Activated T-cell treated with anti-CD3 and anti-CD28 coated beads, Interleukin-2, amount 50 U/mL, for 24 hours (primary cell): ENCODE measurements around the gene HOXB5.

Source experiments
- DNase-seq: peaks from one replicate; pipeline ENCODE4 v3.0.0-alpha.2; 2020
- H3K27ac Mint-ChIP-seq: 2 replicates; pipeline ENCODE4 v1.8.0; 2020; ENCODE audit warnings: mild to moderate bottlenecking, mixed read lengths
- H3K27me3 Mint-ChIP-seq: 2 replicates; pipeline ENCODE4 v1.8.0; 2020; ENCODE audit warnings: mixed read lengths
- H3K36me3 Mint-ChIP-seq: 2 replicates; pipeline ENCODE4 v1.8.0; 2020; ENCODE audit warnings: low read depth, mixed read lengths
- H3K4me1 Mint-ChIP-seq: 2 replicates; pipeline ENCODE4 v1.8.0; 2020; ENCODE audit warnings: low read depth, mixed read lengths
- H3K4me3 Mint-ChIP-seq: 2 replicates; pipeline ENCODE4 v1.8.0; 2020; ENCODE audit warnings: mild to moderate bottlenecking, moderate library complexity, mixed read lengths
- H3K9me3 Mint-ChIP-seq: 2 replicates; pipeline ENCODE4 v1.8.0; 2020; ENCODE audit warnings: mixed read lengths

Gene HOXB5

GRCh38 chr17:48632579-48633265, 39.1 kb upstream of the HOXB5 start:
- Mint-ChIP-seq H3K36me3 (no peaks in the 10 kb centered on the region), H3K27me3 (peaks cover 98% of the 10 kb centered on the region), H3K4me1 (peaks cover 16% of the 10 kb centered on the region), H3K9me3 (no peaks in the 10 kb centered on the region), H3K27ac (no peak overlapping the region), H3K4me3 (no peak overlapping the region)
- DNase-seq, result peak; percentile 23

GRCh38 chr17:48631693-48632578, 38.4 kb upstream of the HOXB5 start:
- Mint-ChIP-seq H3K9me3 (no peaks in the 10 kb centered on the region), H3K4me1 (peaks cover 18% of the 10 kb centered on the region), H3K27me3 (peaks cover 98% of the 10 kb centered on the region), H3K27ac (no peak overlapping the region), H3K4me3 (no peak overlapping the region), H3K36me3 (no peaks in the 10 kb centered on the region)
- DNase-seq, result peak; percentile 26

- Mint-ChIP-seq H3K4me3 (no peak overlapping the region), H3K36me3 (no peaks in the 10 kb centered on the region), H3K4me1 (peaks cover 16% of the 10 kb centered on the region), H3K27ac (no peak overlapping the region), H3K9me3 (no peaks in the 10 kb centered on the region), H3K27me3 (peaks cover 97% of the 10 kb centered on the region)
- peak; percentile 22 for DNase-seq
These were observed 37.5 kb upstream of the HOXB5 start for GRCh38 chr17:48630925-48631692.

GRCh38 chr17:48630009-48630924, 36.7 kb upstream of the HOXB5 start:
- no peaks in the 10 kb centered on the region for H3K36me3 Mint-ChIP-seq
- no peak for DNase-seq
- H3K27me3 Mint-ChIP-seq, result peaks cover 93% of the 10 kb centered on the region
- H3K4me3 Mint-ChIP-seq, result no peak overlapping the region
- peaks cover 19% of the 10 kb centered on the region for H3K4me1 Mint-ChIP-seq
- no peaks in the 10 kb centered on the region for H3K9me3 Mint-ChIP-seq
- no peak overlapping the region for H3K27ac Mint-ChIP-seq

- no peak overlapping the region for H3K4me3 Mint-ChIP-seq
- H3K36me3 Mint-ChIP-seq, result no peaks in the 10 kb centered on the region
- peaks cover 88% of the 10 kb centered on the region for H3K27me3 Mint-ChIP-seq
- H3K27ac Mint-ChIP-seq, result no peak overlapping the region
- peaks cover 17% of the 10 kb centered on the region for H3K4me1 Mint-ChIP-seq
- DNase-seq, result no peak
- H3K9me3 Mint-ChIP-seq, result no peaks in the 10 kb centered on the region
These were observed 35.8 kb upstream of the HOXB5 start for GRCh38 chr17:48629411-48629759.

- H3K9me3 Mint-ChIP-seq, result no peaks in the 10 kb centered on the region
- no peak overlapping the region for H3K27ac Mint-ChIP-seq
- no peak overlapping the region for H3K4me3 Mint-ChIP-seq
- no peak for DNase-seq
- H3K4me1 Mint-ChIP-seq, result peaks cover 15% of the 10 kb centered on the region
- H3K36me3 Mint-ChIP-seq, result no peaks in the 10 kb centered on the region
- peaks cover 88% of the 10 kb centered on the region for H3K27me3 Mint-ChIP-seq
These were observed 35.3 kb upstream of the HOXB5 start for GRCh38 chr17:48628649-48629410.

- Mint-ChIP-seq H3K27ac (no peak overlapping the region), H3K4me3 (no peak overlapping the region), H3K36me3 (no peaks in the 10 kb centered on the region), H3K4me1 (peaks cover 12% of the 10 kb centered on the region), H3K27me3 (peaks cover 90% of the 10 kb centered on the region), H3K9me3 (no peaks in the 10 kb centered on the region)
- no peak for DNase-seq
These were observed 34.3 kb upstream of the HOXB5 start for GRCh38 chr17:48627623-48628521.

GRCh38 chr17:48627118-48627597, 33.6 kb upstream of the HOXB5 start:
- peaks cover 10% of the 10 kb centered on the region for H3K4me1 Mint-ChIP-seq
- DNase-seq, result no peak
- H3K27ac Mint-ChIP-seq, result peak overlapping the region; percentile 13
- H3K27me3 Mint-ChIP-seq, result peaks cover 90% of the 10 kb centered on the region
- H3K36me3 Mint-ChIP-seq, result no peaks in the 10 kb centered on the region
- H3K4me3 Mint-ChIP-seq, result peak overlapping the region; percentile 80
- H3K9me3 Mint-ChIP-seq, result no peaks in the 10 kb centered on the region

- H3K27ac Mint-ChIP-seq, result peak within 1 kb of the TSS; percentile 85
- no peaks in the 10 kb centered on the region for H3K9me3 Mint-ChIP-seq
- no peaks in the 10 kb centered on the region for H3K36me3 Mint-ChIP-seq
- H3K27me3 Mint-ChIP-seq, result peaks cover 90% of the 10 kb centered on the region
- peak within 1 kb of the TSS; percentile 80 for H3K4me3 Mint-ChIP-seq
- peak; percentile 75 for DNase-seq
- H3K4me1 Mint-ChIP-seq, result peaks cover 10% of the 10 kb centered on the region
These were observed 32.9 kb upstream of the HOXB5 start, which contains the start of gene HOXB9 for GRCh38 chr17:48626245-48627117. Gene HOXB9, minus strand, starts transcription at chr17:48626358. Its CDS starts 89 bp downstream, at chr17:48626269.

GRCh38 chr17:48625495-48626244, 32.1 kb upstream of the HOXB5 start:
- peak; percentile 77 for DNase-seq
- Mint-ChIP-seq H3K4me3 (peak overlapping the region; percentile 80), H3K27me3 (peaks cover 90% of the 10 kb centered on the region), H3K27ac (no peak overlapping the region), H3K36me3 (no peaks in the 10 kb centered on the region), H3K9me3 (no peaks in the 10 kb centered on the region), H3K4me1 (peaks cover 10% of the 10 kb centered on the region)
